NOMO-1 treated with DMSO at 0.1 percent for 48 hours (cell line): ENCODE measurements around the gene CBARP.
"Not testable (repeated sequence)": the region's sequence is repeated elsewhere in the genome, so short reads cannot be mapped to it uniquely, and the experiment has no call there.

ENCODE experiments used
- DNase-seq: peaks from one replicate; lab custom pipeline; 2025; ENCODE audit not compliant: unreplicated experiment; lab: John Stamatoyannopoulos, UW

The CBARP gene

DNA sequence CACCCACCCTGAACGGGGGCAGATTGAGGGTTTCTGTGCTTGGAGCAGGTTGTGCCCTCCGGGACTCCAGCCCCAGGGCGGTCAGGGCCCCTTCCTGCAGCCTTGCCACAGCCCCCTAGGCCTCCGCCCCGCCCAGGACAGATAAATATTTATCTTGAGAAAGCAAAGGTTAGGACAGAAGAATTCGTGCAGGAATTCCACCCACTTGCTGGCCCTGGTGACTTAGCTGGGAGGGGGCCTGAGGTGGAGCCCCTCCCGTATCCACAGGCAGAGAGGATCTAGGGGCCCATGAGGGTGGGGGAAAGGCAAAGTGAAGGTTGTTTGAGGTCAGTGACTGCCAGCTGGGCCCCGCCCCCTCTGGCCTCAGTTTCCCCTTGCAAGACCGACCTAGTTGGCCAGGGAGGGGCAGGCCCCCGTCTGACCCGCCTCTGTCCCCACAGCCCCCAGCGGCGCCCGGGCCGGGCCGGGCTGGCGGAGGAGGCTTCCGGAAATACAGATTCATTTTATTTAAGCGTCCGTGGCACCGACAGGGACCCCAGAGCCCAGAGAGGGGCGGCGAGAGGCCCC, 15.8 kb upstream of the CBARP start:
- no peak for DNase-seq

DNA sequence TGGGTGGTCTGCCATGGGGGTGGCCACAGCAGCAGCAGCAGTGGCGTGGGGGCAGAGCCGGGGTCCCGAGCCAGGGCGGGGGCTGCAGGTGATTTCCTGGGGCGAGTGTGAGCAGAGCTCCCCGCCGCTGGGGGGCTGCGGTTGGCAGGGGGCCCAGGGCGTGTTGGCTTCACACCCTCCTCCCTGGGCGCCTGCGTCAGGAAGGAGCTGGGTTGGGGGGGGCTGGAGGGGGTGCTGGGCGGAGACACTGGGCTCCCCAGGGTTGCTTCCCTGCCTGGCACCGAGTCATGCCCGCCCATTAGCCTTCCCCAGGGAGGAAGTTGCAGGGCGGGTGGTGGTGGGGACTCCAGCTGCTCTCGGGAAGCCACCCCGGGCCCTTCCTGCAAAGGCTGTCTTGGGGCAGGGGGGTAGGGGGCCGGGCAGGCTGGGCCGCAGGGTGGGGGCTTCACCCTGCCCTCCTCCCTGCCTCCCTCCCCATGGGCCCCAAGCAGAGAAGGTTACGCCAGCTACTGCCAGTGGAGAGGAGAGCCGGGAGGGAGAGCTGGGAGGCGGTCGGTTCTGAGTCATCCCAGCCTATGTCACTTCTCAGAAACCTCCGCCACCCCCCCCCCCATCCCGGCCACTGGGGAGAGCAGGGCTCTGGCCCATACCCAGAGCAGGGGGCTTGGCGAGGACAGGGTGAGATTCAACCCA, 15.2 kb upstream of the CBARP start:
- peak; percentile 96 for DNase-seq

DNA sequence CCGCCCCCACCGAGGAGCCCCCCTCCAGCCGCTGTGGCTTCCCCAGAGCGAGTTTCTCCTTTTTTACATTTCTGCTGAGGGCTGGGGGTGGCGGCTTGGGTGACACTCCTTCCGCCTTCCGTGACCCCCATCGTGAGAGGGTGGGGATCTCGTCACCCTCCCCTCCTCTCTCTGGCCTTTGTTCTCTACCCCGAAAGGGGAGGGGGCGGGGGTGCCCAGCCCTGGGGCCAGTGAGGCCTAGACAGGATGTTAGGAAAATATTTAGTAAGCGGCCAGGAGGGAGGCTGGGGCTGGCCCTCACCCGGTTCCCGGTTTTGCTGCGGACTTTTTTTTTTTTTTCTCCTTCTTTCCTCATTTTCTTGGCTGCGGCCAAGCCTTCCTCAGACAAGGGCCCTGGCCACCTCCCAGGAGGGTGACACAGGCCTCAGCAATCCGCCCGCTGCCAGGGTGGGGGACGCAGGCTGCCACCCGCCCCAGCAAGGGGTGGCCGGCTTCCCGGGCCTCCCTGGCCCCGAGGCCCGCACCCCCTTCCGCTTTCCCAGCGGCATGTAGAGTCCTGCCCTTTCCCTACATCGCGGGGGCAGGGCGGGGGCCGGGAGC, 14.5 kb upstream of the CBARP start:
- DNase-seq, result peak; percentile 91

DNA sequence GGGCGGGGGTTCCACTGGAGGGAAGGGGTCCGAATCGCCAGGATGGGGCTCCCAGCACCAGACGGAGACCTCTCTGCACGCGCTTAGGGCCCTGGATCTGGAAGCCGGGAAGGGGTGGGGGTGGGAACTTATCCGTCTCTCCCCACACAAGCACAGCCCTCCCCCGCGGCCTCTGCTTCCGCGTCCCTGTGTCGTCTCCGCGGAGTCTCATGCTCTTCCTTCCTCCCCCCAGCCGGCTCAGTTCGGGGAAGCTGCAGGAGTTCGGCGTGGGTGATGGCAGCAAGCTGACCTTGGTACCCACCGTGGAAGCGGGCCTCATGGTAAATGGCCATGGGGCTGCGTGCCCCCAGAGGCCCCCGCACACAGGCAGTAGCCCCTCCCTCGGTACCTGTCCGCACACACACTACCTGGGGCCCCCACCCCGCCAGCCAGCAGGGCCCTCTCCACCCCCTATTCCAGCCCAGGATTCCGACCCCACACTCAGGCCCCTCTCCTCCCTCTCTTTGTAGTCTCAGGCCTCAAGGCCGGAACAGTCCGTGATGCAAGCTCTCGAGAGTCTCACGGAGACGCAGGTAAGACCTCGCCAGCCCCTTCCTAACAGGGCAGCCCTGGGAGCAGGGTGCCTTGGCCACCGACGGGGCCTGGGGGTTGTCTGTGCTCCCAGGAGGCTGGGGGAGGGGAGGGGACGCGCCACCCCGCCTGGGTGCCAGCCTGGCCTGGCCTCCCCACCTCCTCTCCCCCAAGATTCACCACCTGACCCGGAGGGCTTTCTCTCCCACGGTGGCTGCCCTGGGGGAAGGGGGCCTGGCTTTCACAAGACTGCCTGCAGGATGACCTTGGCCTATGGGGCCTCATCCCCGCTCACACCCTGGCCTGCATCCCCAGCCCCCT, 13.8 kb upstream of the CBARP start:
- peak; percentile 72 for DNase-seq

DNA sequence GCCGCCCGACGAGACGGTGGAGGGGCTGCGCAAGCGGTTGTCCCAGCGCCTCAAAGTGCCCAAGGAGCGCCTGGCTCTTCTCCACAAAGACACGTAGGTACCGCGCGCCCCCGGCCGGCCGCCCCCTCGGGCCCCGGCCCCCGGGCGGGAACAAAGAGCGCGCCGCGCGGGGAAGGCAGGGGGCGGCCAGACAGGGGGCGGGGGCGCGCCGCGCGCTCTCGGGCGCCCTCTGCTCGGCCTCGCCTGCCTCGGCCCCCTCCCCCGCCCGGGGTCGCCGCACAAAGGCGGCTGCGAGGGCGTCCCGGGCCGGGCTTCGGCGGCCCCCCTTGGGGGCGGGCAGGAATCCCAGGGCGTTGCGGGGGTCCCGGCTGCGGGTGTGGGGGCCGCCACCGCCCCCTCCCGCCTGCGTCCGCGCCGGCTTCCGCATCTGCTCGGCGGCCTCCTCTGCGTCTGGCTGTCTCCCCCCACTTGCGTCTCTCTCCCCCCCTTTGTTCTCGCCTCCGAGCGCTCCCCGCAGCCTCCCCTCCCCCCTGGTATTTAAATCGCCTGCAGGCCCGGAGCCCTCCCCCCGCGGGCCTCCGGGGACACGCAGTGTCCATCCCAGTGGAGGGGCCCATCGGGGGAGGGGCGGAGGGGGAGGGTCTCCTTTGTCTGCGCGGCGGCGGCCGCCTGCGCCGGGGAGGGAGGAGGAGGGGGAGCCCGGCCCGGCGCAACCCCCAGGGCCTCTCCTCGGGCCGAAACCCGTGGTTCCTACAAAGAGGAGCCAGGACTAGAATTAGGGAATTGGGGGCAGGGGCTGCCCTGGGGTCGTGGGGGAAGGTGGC, 12.8 kb upstream of the CBARP start:
- peak; percentile 59 for DNase-seq

DNA sequence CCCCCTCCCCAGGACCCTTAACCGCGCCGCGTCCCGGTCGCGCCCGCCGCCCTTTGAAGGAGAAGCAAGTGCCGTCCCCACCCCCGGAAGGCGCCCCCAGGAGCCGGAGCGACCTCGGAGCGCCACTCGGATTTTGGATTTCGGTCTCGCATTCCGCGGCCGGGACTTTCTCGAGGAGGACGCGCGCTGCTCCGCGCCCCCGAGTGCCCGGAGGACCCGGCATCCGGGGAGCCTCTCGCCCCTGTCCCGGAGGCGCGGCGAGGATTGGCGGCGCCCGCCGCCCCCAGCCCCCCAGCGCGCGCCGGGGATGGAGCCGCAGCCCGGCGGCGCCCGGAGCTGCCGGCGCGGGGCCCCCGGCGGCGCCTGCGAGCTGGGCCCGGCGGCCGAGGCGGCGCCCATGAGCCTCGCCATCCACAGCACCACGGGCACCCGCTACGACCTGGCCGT, 12.2 kb upstream of the CBARP start:
- DNase-seq, result no peak

DNA sequence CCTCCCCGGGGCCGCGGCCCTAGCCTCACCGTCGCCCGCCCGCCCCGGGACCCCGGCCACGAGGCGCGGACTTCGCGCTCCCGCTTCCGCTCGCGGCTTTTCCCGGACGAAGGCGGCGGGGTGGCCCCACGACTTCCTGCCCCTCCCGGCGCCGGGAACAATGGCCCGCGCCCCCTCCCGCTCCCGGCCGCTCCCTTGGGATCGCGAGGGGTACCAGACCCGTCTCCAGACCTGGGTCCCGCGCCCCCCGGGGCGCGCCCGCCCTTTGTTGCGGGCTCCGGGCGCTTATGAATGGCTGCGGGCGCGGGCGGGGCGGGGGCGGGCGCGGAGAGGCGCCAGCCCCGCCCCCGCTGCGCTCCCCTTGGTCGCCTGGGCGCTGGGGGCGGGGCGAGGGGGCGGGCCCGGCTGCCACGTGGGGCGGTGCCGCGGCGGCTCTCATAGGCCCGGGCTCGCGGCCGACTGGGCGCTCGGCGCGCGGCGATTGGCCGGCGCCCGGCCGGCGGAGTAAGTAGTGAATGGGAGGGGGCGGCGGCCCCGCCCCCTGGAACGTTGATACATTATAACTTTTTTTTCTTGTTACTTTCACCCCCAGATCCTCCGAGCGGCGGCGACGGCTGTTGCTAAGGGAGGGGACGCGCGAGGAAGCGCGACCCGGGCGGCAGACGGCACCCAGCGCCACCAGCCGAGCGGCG, 11.6 kb upstream of the CBARP start:
- DNase-seq, result peak; percentile 90

DNA sequence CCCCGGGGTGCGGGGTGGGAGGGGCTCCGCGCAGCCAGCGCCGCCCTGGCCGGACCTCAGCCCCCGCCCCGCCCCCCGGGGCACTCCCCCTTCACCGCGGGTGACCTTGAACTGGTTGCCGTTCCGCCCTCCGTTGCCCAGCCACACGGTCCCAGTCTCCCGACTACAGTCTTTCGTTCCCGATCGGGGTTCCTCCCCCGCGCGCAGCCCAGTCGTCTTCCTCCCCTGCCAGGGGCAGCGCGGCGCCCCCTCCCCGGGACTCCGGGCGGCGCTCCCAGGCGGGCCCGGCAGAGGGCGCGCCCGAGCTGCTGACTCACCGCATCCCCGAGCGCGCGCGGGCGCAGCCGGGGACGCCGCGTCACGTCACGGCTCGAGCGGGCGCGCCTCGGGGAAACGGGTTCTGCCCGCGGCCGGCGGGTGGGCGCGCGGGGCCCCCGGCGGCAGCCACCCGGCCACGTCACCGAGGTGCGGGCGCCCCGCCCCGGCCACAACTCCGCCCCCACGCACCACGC, 11.0 kb upstream of the CBARP start:
- peak; percentile 70 for DNase-seq

DNA sequence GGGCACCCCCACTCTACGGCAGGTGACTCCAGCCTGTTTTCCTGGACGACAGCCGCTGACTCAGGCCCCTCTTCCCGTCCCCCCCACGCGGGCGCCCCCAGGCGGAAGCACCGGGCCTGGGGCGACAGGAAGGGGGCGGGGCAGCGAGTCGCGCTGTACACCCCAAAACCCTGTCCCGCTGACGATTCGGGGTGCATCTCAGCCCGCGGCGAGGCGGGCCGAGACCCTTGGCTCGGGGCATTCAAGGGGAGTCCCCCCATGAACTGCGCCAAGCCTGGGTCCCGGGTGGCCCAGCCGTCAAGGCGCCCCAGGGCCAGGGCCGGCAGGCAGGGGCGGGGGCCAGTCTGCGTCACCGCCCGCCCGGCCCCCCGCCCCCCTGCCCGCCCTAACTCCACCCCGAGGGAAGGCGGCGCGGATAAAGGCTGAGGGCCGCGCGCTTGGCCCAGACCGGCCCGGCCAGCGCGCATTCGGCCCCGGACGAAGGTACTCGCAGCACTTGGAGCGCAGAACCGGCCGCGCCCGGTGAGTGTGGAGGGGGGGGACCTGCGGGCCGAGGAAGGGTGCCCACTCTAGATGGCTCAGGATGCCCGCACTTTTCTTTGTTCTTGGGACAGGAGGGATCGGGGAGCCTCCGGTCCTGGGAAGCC, 10.5 kb upstream of the CBARP start, which contains the start of gene MIDN:
Gene MIDN (plus strand): TSS at position 445 of the 647 bp plus-strand sequence. CDS start 1,714 bp downstream, outside the sequence.
- DNase-seq, result peak; percentile 68

DNA sequence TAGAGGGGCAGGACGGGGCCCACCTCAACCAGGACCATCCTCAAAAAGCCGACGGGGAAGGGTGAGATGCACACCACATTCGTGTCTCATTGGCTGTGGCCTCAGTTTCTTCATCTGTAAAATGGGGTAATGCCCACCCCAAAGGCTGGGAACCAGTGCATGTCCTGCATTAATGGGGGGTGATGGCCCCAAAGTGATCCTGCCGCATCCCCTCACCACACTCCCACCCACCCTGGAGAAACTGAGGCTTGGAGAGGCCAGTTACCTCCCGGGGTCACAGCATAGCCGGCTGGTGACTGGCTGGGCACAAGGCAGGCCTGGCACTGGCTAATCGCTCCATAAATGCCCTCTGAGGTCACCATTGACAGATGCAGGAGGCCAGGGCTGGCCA, 9.9 kb upstream of the CBARP start:
- no peak for DNase-seq

DNA sequence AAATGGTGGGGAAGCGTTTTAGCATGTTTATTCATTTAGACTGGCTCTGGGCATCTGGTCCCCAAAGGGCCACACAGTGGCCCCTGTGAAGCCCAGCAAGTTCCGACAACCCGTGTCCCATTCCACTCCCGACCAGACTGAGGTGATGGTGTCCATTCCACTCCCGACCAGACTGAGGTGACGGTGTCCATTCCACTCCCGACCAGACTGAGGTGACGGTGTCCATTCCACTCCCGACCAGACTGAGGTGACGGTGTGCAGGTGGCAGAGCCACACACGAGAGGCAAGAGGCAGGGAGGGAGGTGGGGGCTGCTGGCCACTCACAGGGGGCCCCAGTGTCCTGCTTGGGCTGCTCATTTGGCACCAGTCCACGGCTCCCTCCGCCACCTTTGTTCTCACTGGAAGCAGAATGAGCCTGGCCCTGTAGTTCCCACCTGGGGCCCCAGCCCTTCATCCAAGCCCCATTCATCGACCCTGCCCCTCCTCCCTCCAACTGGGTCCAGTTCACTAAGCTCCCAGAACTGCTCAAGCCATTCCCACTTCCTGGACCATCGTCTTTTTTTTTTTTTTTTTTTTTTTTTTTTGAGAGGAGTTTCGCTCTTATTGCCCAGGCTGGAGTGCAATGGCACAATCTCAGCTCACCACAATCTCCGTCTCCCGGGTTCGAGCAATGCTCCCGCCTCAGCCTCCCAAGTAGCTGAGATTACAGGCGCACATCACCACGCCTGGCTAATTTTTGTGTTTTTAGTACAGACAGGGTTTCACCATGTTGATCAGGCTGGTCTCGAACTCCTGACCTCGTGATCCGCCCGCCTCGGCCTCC, 8.7 kb upstream of the CBARP start:
- not testable (repeated sequence) for DNase-seq

DNA sequence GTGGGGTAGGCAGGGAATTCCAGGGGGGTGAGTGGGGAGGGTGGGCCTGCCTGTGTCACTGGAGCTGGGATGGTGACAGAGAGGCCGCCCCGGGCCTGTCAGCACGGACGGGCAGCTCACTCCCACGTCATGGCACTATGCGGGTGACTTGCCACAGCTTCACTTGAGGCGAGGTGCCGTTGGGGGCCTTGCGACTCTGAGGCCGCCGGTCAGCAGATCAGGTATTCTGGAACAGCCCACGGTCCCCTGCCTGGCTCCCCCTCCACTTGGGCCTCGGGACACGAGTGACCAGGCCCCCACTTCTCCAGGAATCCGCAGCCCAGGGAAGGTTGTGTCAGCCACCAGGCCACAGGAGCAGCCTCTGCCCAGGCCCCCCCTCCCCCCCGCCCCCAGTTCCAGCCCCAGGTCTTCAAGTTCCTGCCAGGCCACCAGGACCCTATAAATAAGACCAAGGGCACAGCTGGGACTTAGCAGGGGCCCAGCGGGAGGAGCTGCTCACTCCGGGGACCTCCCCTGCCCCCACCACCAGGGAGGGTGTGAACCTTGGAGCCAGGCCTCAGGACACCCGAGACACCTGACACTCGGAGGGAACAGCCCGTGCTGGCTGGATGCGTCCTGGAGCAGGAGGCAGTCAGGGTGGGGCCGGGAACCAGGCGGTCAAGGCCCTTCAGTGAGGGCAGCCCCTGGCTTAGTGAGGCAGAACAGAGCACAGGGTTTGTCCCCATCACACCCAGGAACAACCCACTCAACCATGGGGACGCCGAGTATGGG, 7.9 kb upstream of the CBARP start:
- no peak for DNase-seq

DNA sequence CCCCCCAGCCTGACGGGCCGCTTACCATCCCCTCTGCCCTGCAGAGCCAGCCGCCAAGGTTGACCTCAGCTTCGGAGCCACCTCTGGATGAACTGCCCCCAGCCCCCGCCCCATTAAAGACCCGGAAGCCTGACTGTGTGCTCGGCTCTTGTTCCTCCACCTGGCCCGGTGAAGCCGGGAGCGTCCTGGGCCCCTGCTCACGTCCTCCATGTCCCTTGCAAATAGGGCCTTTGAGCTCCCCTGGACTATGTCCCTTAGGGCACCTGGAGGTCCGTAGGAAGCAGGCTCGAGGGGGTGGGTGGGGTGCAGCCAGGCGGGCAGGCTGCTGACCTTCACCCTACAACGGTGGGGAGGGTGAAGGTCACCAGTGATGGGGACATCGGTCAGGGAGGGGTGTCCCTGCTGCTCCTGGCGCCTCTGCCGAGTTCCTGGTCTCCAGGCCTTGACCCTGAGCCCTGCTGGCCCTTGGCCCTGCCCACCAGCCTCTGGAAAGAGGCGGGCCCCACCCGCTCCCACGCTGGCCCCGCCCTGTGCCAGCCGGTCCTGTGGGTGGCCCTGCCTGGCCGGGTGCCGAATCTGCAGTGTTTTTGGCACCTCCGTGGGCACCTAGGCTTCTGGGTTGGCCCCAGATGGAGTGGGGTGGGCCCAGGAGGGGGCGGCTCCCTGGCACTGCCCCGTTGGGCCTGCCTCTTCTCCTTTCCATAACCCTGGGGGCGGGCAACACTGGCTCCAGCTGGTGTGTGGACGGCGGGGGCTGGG, 7.1 kb upstream of the CBARP start:
- DNase-seq, result no peak

DNA sequence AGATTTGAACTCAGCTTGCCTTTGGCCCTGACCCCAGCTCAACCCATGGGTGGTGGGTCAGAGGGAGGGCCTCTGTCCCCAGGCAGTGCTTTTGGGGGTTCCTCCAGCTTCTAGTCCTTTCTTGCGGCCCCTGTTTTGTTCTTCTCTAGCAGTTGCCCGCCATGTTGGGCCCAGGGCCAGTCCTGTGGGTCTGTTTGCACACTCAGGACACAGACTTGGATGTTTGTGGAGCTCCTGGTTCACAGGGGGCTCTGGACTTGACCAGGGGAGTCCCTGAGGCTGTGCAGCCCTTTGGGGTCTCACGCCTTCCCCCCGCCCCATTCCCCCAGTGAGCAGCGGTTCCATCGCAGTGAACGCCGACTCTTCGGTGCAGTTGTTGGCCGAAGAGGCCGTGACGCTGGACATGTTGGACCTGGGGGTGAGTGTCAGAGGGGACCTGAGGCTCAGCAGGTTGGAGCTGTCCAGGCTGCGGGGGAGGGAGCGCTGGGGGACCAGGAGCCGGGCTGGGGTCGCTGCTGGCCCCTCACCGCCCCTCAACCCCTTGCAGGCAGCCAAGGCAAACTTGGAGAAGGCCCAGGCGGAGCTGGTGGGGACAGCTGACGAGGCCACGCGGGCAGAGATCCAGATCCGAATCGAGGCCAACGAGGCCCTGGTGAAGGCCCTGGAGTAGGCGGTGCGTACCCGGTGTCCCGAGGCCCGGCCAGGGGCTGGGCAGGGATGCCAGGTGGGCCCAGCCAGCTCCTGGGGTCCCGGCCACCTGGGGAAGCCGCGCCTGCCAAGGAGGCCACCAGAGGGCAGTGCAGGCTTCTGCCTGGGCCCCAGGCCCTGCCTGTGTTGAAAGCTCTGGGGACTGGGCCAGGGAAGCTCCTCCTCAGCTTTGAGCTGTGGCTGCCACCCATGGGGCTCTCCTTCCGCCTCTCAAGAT, 6.2 kb upstream of the CBARP start:
- DNase-seq, result peak; percentile 82

DNA sequence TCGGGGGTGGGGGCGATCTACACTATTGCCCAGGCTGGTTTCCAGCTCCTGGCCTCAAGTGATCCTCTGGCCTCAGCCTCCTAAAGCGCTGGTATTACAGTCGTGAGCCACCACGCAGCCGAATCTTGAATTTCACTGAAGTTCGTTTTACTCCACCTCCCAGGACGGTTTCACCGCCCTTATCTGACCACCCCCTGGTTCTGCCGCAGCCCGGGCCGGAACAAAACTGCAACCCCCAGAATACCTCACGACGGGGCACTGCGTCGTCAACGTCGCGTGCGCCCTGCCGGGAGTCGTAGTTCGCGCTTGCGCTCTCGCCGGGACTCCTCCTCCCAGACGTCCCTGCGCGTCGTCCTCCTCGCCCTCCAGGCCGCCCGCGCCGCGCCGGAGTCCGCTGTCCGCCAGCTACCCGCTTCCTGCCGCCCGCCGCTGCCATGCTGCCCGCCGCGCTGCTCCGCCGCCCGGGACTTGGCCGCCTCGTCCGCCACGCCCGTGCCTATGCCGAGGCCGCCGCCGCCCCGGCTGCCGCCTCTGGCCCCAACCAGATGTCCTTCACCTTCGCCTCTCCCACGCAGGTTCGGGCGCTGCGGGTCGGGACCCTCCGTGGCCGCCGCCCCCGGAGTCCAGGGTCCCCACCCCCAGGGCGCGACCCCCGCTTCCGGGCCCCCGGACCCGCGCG, 3.8 kb upstream of the CBARP start, which contains the start of gene ATP5F1D:
Gene ATP5F1D (plus strand): TSS at position 335 of the 679 bp plus-strand sequence. CDS start 100 bp downstream, at position 435.
- peak; percentile 89 for DNase-seq
